Nephron (organoid): ENCODE data around the gene ZC3H7A.

Experiments
- H3K27ac Mint-ChIP-seq, 3 experiments: 2 replicates each; pipeline ENCODE4 v1.8.0; 2020; ENCODE audit warnings: mixed read lengths in 3 of 3, mild to moderate bottlenecking in 2 of 3, moderate library complexity in 1 of 3
- H3K27me3 Mint-ChIP-seq: 2 replicates; pipeline ENCODE4 v1.8.0; 2021; ENCODE audit warnings: low read depth, mild to moderate bottlenecking, moderate library complexity, mixed read lengths
- H3K36me3 Mint-ChIP-seq: 2 replicates; pipeline ENCODE4 v1.8.0; 2020; ENCODE audit warnings: low read depth, mixed read lengths
- H3K4me1 Mint-ChIP-seq: 2 replicates; pipeline ENCODE4 v1.8.0; 2020; ENCODE audit warnings: mixed read lengths
- H3K4me3 Mint-ChIP-seq, 3 experiments: 2 replicates each; pipeline ENCODE4 v1.8.0; 2020; ENCODE audit warnings: mild to moderate bottlenecking in 3 of 3, mixed read lengths in 3 of 3, moderate library complexity in 2 of 3
- H3K9me3 Mint-ChIP-seq: 2 replicates; pipeline ENCODE4 v1.8.0; 2020; ENCODE audit warnings: mixed read lengths
- CTCF ChIP-seq, 3 experiments: fragments of 200-600 bp; sonication (generic); IDR thresholded peaks; one replicate each; pipeline ENCODE4 v1.5.0; 2021; ENCODE audit warnings: antibody characterized with exemption in 3 of 3; ENCODE audit not compliant: unreplicated experiment in 3 of 3

The ZC3H7A gene

GRCh38 chr16:11734025-11734652 is 62.9 kb downstream of the ZC3H7A start:
- Mint-ChIP-seq H3K4me3 (no peak overlapping the region), H3K27ac (no peak overlapping the region), H3K27me3 (no peaks in the 10 kb centered on the region), H3K9me3 (no peaks in the 10 kb centered on the region), H3K36me3 (peaks cover 65% of the 10 kb centered on the region), H3K4me1 (peaks cover 23% of the 10 kb centered on the region)
- no peak for TF ChIP-seq CTCF (IDR thresholded peaks at IDR 0.05; ENCODE audit: unreplicated experiment in 3 of 3)

GRCh38 chr16:11731222-11731621 is 65.8 kb downstream of the ZC3H7A start:
- Mint-ChIP-seq H3K27ac (no peak overlapping the region), H3K4me1 (peaks cover 6% of the 10 kb centered on the region), H3K9me3 (no peaks in the 10 kb centered on the region), H3K27me3 (no peaks in the 10 kb centered on the region), H3K4me3 (no peak overlapping the region), H3K36me3 (peaks cover 66% of the 10 kb centered on the region)
- TF ChIP-seq CTCF (IDR thresholded peaks at IDR 0.05; ENCODE audit: unreplicated experiment in 3 of 3), result no peak

- no peak overlapping the region for H3K4me3 Mint-ChIP-seq
- H3K9me3 Mint-ChIP-seq, result no peaks in the 10 kb centered on the region
- peaks cover 4% of the 10 kb centered on the region for H3K4me1 Mint-ChIP-seq
- H3K36me3 Mint-ChIP-seq, result peaks cover 66% of the 10 kb centered on the region
- no peak for TF ChIP-seq CTCF (IDR thresholded peaks at IDR 0.05; ENCODE audit: unreplicated experiment in 3 of 3)
- H3K27ac Mint-ChIP-seq, result no peak overlapping the region
- no peaks in the 10 kb centered on the region for H3K27me3 Mint-ChIP-seq
Observed at GRCh38 chr16:11729787-11730186, 67.3 kb downstream of the ZC3H7A start.

DNA sequence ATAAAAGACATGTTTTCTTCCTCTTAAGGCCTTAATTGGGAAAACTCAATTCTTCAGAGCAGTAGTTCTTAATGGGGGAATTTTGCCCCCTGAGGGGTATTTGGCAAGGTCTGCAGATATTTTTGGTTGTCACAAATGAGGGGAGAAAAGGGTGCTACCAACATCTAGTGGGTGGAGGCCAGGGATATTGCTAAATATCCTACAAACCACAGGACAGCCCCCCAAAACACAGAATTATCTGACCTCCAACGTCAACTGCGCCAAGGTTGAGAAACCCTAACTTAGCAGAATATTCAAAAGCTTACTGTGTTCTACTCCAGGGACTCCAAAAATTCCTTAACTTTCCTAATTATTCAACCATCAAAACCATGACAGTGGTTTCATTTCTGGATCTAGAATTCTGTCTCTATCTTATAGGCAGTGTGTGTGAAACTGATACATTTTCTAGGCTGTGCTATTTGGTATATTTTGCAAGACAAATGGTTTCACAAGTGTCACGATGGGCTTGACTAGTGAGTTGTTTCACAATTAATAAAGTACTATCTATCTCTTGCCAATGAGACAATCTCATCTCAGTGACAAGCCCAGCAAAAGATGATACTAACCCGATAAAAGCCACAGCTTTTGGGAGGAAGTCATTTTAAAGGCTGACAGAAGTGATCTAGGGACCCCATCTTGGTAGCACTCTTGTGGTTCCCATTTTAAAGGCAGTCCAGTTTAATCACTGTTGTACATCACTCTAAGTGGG is 69.1 kb downstream of the ZC3H7A start:
- Mint-ChIP-seq H3K4me3 (no peak overlapping the region), H3K4me1 (no peaks in the 10 kb centered on the region), H3K27ac (no peak overlapping the region), H3K27me3 (no peaks in the 10 kb centered on the region), H3K9me3 (no peaks in the 10 kb centered on the region), H3K36me3 (peaks cover 64% of the 10 kb centered on the region)
- no peak for TF ChIP-seq CTCF (IDR thresholded peaks at IDR 0.05; ENCODE audit: unreplicated experiment in 3 of 3)

GRCh38 chr16:11726008-11726407 is 71.0 kb downstream of the ZC3H7A start:
- H3K27me3 Mint-ChIP-seq, result no peaks in the 10 kb centered on the region
- no peak overlapping the region for H3K4me3 Mint-ChIP-seq
- H3K9me3 Mint-ChIP-seq, result no peaks in the 10 kb centered on the region
- H3K4me1 Mint-ChIP-seq, result no peaks in the 10 kb centered on the region
- no peak for TF ChIP-seq CTCF (IDR thresholded peaks at IDR 0.05; ENCODE audit: unreplicated experiment in 3 of 3)
- peaks cover 64% of the 10 kb centered on the region for H3K36me3 Mint-ChIP-seq
- H3K27ac Mint-ChIP-seq, result no peak overlapping the region

- Mint-ChIP-seq H3K27me3 (no peaks in the 10 kb centered on the region), H3K36me3 (peaks cover 67% of the 10 kb centered on the region), H3K4me3 (no peak overlapping the region), H3K4me1 (no peaks in the 10 kb centered on the region), H3K9me3 (no peaks in the 10 kb centered on the region), H3K27ac (no peak overlapping the region)
- no peak for TF ChIP-seq CTCF (IDR thresholded peaks at IDR 0.05; ENCODE audit: unreplicated experiment in 3 of 3)
Observed at GRCh38 chr16:11725457-11725856, 71.6 kb downstream of the ZC3H7A start.
